Subcutaneous adipose tissue (tissue), 4 donors: ENCODE data around the gene PAFAH2. TPM values are rescaled to one million over a fixed set of nuclear protein-coding genes. Genes with fewer than 3 reads are reported as not detected.

Source experiments
- total RNA-seq, 4 donors: library from RNA; depleted of rRNA; stranded (reverse); fragments of >200 nt; gene quantifications; one replicate each; pipeline ENCODE4 v1.1.0, GENCODE V29; 2016
- TF ChIP-seq, protein P1 (sequence below): fragments of 450-650 bp; IDR thresholded peaks from one replicate; pipeline ENCODE4 v1.5.1; 2016; ENCODE audit warnings: low read depth, mild to moderate bottlenecking, control low read depth, antibody characterized with exemption, moderate library complexity

PAFAH2 gene
- total RNA-seq, 4 donors from 2014 or later, result 6.7 to 12.6 (median 9.1) TPM

GRCh38 chr1:25989440-25990234 is 8.2 kb downstream of the PAFAH2 start:
- TF ChIP-seq, protein P1, sequence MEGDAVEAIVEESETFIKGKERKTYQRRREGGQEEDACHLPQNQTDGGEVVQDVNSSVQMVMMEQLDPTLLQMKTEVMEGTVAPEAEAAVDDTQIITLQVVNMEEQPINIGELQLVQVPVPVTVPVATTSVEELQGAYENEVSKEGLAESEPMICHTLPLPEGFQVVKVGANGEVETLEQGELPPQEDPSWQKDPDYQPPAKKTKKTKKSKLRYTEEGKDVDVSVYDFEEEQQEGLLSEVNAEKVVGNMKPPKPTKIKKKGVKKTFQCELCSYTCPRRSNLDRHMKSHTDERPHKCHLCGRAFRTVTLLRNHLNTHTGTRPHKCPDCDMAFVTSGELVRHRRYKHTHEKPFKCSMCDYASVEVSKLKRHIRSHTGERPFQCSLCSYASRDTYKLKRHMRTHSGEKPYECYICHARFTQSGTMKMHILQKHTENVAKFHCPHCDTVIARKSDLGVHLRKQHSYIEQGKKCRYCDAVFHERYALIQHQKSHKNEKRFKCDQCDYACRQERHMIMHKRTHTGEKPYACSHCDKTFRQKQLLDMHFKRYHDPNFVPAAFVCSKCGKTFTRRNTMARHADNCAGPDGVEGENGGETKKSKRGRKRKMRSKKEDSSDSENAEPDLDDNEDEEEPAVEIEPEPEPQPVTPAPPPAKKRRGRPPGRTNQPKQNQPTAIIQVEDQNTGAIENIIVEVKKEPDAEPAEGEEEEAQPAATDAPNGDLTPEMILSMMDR, result no peak

- TF ChIP-seq, protein P1, result no peak
Observed at GRCh38 chr1:25987951-25988350, 9.9 kb downstream of the PAFAH2 start.

- TF ChIP-seq, protein P1, result no peak
Observed at GRCh38 chr1:25985670-25986069, 12.2 kb downstream of the PAFAH2 start.

GRCh38 chr1:25985171-25985570 is 12.7 kb downstream of the PAFAH2 start:
- TF ChIP-seq, protein P1, result no peak

DNA sequence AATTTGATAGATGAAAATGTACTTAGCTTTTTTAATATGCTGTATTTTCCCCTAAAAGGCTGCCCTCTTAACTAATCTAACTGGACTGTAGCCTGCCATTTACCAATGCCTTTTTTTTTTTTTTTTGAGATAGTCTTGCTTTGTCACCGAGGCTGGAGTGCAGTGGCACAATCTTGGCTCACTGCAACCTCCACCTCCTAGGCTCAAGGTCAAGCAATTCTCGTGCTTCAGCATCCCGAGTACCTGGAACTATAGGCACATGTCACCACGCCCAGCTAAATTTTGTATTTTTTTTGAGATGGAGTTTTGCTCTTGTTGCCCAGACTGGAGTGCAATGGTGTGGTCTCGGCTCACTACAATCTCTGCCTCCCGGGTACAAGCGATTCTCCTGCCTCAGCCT is 18.7 kb downstream of the PAFAH2 start:
- TF ChIP-seq, protein P1, result no peak

GRCh38 chr1:25978403-25978802 is 19.5 kb downstream of the PAFAH2 start:
- TF ChIP-seq, protein P1, result no peak

GRCh38 chr1:25977801-25978200 is 20.1 kb downstream of the PAFAH2 start:
- TF ChIP-seq, protein P1, result no peak
